ACHN (cell line): ENCODE data around the gene HES3.

ENCODE experiments used
- DNase-seq: peaks from one replicate; pipeline ENCODE4 v3.0.0-alpha.2; 2015
- in situ Hi-C: cut with HindIII; loops from 2 replicates; pipeline ENCODE4 v1.10.0; 2017; ENCODE audit warnings: low sequenced_read_pairs, low pct_ligation_motif_present, low pct_unique_long_range_greater_than_20kb

HES3 gene

DNA sequence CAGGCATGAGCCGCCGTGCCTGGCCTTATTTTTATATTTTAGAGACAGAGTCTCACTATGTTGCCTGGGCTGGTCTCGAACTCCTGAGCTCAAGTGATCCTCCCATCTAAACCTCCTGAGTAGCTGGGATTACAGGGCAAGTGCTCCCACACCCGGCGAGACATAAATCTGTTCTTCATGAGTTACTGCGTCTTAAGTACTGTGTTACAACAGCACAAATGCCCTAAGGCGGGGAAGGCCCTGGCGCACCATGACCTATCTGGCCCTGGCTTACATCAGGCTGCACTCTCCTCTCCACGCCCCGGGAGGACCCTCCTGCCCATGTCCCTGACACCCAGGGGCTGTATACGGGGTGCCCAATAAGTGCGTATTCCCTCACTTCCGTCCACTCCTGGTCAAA is 12.7 kb downstream of the HES3 start:
- DNase-seq: no peak
- in situ Hi-C loops: no loop called here

GRCh38 chr1:6257541-6258069 is 13.6 kb downstream of the HES3 start:
- no peak for DNase-seq
- in situ Hi-C loops: no loop called here

- DNase-seq: no peak
- in situ Hi-C loops: no loop called here
Measured at GRCh38 chr1:6258675-6259074, 14.7 kb downstream of the HES3 start.

GRCh38 chr1:6259491-6260362 is 15.7 kb downstream of the HES3 start:
- in situ Hi-C loops: no loop called here
- peak; percentile 79 for DNase-seq

DNA sequence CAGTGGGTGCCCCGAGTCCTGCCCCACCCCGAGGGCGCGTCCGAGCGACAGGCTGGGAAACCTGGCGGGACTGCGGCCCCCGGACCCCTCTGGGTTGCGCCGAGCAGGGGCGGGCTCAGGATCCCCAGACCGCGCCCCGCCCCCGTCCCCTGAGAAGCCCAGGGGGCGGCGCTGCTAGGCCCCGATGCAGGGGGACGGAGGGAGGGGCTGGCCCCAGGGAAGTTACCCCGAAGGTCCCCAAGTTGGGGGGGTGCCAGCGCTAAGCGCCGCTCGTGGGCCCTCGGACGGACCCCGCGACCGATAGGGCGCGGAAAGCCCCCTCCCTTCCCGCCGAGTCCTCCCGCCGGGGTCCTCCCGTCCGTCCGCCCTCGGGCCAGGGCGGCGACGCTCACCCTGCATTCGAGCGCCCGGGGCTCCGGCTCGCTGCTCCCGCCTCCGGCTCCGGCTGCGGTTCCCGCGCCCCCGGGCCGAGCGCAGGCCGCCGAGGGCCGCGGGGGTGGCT is 16.5 kb downstream of the HES3 start:
- DNase-seq: peak; percentile 46
- in situ Hi-C loops: no loop called here

DNA sequence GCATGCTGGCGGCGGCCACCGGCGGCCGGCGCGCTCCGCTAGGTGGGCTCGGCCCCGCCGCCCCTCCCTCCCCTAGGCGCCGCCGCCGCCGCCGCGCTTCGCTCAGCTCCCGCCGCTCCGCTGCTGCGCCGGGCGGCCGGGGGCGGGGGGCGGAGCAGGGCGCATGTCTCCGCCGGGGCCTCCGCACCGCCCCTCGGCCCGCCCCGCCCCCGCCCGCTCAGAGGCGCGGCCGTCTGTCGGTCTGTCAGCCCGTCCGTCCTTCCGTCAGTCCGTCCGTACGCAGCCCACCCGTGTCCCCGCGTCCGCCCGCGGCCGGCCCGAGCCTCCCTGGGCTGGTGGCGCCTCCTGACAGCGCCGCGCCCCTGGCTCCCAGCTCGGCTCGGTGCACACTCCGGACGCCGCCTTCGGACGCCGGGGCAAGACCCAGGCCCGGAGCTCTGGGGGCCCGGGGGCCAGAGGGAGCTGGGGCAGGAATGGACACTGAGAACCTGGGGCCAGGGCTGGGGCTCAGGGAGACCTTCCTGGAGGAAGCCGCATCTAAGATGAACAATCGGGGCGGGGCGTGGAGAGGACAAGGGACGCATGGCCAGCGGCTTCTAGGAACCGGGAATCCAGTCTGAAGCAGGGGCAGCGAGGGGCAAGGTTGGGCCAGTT is 17.1 kb downstream of the HES3 start, which contains the start of gene GPR153:
TSS of gene GPR153 (minus strand) at position 138 of the 654 bp plus-strand sequence. CDS start 6,193 bp downstream, outside the sequence.
- peak; percentile 52 for DNase-seq
- in situ Hi-C loops: no loop called here

GRCh38 chr1:6261615-6261995 is 17.6 kb downstream of the HES3 start:
- in situ Hi-C loops: no loop called here
- no peak for DNase-seq

- DNase-seq: no peak
- in situ Hi-C loops: no loop called here
Measured at GRCh38 chr1:6262555-6263420, 18.8 kb downstream of the HES3 start.

DNA sequence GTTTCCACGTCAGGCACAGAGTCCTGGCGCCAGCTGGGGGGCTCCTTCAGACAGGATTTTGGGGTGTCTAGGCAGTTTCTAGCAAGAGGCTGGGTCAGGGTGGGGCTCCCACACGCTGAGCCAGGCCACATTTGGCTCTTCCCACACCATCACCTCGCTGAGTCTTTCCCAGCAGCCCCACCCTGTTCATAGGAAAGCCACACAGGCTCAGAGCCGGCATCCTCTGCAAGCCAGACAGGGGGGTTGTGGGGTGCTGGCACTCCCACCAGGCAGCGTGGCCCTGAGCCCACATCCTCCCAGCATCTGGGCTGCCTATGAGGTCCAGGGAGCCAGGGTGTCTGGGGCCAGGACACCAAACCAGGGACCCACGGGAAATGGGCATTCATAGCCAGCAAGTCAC is 19.7 kb downstream of the HES3 start:
- no peak for DNase-seq
- in situ Hi-C loops: no loop called here

GRCh38 chr1:6265151-6265550 is 21.2 kb downstream of the HES3 start:
- no peak for DNase-seq

GRCh38 chr1:6266641-6267040 is 22.7 kb downstream of the HES3 start:
- in situ Hi-C loops: no loop called here
- DNase-seq: no peak

More at GRCh38 chr1:6265151-6265550, 21.2 kb downstream of the HES3 start:
- in situ Hi-C loops: no loop called here

DNA sequence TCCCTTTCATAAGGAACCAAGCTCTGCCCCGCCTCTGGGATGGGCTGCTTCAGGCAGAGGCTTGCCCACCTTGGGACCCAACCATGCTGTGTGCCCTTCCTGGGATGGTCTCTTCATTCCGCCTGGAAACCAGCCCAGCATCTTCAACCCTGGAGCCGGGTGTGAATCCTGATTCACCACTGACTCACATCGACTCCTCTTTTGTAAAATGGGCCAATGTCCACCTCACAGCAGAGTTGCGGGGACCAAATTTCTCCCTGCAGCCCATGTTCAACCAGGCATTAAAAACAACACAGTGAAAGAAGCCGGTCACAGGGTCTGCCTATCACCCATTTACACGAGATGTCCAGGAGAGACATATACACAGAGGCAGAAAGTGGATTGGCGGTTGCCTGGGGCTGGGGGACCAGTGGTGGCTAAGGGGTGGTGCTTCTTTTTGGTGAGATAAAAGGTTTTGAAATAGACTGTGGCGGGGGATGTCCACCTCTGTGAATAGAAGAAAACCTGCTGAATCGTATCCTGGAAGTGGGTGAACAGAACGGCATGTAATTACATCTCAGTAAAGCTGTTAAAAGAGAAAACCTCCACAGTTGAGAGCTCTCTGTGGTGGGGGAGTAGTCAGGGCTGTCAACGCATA is 23.8 kb downstream of the HES3 start:
- no peak for DNase-seq
- in situ Hi-C loops: no loop called here

- in situ Hi-C loops: no loop called here
- DNase-seq: no peak
Measured at GRCh38 chr1:6268415-6268814, 24.4 kb downstream of the HES3 start.

GRCh38 chr1:6269296-6269695 is 25.3 kb downstream of the HES3 start:
- in situ Hi-C loops: no loop called here
- DNase-seq: no peak

DNA sequence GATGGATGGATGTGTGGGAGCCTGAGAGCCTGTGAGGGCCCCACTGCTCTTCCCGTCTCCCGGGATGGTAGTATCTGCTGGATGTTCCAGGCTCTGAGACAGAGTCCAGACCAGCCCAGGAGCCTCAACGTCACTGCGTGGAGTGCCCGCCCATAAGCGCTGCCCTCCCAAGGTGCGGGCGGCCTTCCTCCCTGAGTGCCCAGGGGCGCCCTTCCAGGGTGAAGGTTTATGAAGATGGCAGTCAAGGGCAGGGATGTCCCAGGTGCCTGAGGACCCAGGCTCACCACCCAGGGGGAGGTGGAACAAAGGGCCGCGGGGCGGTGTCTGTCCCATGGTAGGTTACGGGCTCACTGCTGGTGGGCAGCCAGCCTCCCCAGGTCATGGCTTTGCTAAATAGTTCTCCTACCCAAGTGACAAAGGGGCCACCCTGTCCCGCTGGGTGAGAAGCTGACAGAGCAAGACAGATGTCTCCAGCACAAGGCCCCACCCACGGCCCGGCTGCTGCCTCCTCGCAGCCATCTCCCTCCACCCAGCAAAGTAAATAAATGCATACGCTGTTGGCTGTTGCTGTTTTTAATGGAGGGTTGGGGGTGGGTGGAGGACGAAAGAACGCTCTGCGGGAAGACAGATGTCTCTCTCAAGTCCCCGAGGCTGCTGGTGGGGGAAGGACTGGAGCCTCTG is 25.9 kb downstream of the HES3 start:
- in situ Hi-C loops: no loop called here

DNA sequence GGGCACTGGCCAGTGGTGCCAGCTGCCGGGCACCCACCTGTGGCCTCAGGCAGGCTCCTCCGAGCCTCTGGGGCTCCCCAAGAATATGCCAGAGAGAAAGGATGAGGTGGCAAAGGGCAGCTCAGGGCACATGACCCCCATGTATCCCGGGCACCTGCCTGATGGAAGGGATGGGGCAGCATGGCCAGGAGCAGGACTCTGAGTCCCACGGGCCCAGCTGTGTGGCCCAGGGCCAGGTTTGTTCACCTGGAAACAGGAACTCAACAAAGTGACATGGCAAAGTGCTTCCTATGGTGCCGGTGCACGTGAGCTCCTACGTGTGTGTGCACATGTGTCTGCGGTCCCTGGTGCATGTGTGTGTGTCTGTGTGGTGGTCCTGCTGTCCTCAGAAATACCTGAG is 26.4 kb downstream of the HES3 start:
- in situ Hi-C loops: no loop called here
- DNase-seq: no peak

More for the DNA sequence above, 25.9 kb downstream of the HES3 start:
- DNase-seq: no peak

GRCh38 chr1:6271006-6271405 is 27.0 kb downstream of the HES3 start:
- in situ Hi-C loops: no loop called here

DNA sequence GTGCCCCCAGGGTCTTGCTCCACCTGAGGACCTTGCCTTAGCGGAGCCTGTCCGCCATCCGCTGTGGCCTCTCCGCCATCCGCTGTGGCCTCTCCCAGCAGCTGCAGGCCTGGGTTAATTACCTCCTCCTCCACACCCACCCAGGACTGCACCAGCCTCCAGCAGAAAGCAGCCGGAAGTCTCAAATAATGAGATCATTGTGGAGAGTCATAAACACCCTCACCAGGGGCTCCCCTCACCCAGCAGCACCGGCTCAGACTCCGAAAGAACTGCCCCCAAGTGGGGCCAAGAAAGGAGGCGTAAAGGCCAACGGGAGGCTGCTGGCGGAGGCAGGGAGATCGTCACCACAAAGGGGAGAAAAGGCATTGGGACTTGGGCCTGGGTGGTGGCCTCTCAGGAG is 27.6 kb downstream of the HES3 start:
- in situ Hi-C loops: no loop called here
- no peak for DNase-seq

More at GRCh38 chr1:6271006-6271405, 27.0 kb downstream of the HES3 start:
- DNase-seq: no peak
